Skeletal muscle cell (primary cell): ENCODE measurements around the gene INTS3.
"Not testable (repeated sequence)": the region's sequence is repeated elsewhere in the genome, so short reads cannot be mapped to it uniquely, and the experiment has no call there.

Source experiments
- DNase-seq: peaks from one replicate; pipeline ENCODE4 v3.0.0-alpha.2; 2010; ENCODE audit warnings: low read depth
- H3K4me3 ChIP-seq: 2 replicates; pipeline ENCODE4 v1.5.1; 2011; ENCODE audit warnings: low read depth, mild to moderate bottlenecking, control low read depth, low read length, moderate library complexity

Gene INTS3

DNA sequence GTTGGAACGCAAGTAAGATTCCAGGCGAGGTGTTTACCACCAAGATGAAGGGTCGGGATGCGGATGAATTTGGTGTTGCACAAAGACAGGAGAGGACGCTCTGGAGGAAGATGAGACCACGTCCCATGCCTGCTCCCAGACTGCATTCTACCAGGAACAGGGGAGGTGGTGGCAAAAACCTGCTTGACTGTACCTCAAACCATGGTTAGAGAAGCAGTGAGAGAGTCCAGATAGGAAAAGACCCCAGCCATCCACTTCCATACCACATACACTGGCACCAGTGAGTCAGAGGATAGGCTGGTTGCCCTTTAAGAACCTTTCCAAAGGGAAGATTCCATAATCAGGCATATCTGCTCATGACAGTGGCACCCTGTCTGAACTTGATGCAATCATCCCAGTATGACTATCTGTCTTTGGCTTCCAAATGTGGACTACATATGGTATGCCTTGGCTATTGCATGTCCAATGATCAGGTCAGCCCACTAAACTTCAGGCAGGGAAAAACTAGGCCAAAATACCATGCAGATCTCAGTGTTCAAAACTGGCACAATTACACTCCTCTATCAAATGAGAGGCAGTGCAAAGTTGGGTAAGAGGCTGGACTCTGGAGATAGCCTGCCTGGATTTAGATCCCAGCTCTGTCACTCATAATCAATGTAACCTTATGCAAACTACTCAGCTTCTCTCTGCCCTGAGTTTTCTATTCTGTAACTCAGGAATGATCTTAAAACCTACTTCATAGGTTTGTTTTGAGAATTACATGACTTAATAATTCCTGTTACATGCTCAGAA is 28.7 kb upstream of the INTS3 start:
- no peak for DNase-seq

GRCh38 chr1:153699768-153700167 is 28.1 kb upstream of the INTS3 start:
- no peak overlapping the region for H3K4me3 ChIP-seq
- no peak for DNase-seq

More for the DNA sequence above, 28.7 kb upstream of the INTS3 start:
- H3K4me3 ChIP-seq, result no peak overlapping the region

DNA sequence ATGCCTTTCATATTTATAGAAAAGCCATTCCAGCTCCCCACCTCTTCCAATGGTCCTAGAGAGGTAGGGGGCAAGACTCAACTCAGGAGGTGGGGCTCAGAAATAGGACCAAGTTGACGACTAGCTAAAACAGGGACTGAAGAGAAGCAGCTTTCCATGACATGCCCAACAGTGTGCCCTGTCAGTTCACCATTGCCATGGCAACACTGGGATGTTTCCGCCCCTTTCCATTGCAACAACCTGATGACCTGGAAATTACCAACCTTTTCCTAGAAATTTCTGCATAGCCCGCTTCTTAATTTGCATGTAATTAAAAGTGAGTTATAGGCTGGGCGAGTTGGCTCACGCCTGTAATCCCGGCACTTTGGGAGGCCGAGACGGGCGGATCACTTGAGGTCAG is 22.4 kb upstream of the INTS3 start:
- no peak overlapping the region for H3K4me3 ChIP-seq
- DNase-seq, result no peak

GRCh38 chr1:153711026-153711425 is 16.8 kb upstream of the INTS3 start:
- no peak for DNase-seq
- H3K4me3 ChIP-seq, result no peak overlapping the region

- DNase-seq, H3K4me3 ChIP-seq: not testable (repeated sequence)
These were observed 11.6 kb upstream of the INTS3 start for GRCh38 chr1:153716211-153716610.

DNA sequence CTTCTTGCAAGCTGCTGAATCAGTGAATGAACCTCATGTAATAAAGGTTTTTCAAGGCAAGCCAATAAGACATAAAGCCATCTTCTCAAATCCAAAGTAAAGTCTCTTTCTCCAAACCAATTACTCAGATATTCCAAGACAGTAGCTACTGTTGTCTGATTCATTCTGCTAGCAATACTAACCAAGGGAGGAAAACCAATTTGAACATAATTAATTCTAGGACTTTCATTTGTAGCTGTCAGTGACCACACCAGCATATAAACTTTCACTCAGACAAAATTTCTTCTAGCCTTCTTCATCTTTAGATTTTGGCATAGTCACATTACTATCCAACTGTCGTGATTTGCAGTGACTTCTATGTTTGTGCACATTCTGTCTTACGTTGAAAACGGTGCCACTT is 10.5 kb upstream of the INTS3 start:
- H3K4me3 ChIP-seq, result no peak overlapping the region
- DNase-seq, result no peak

DNA sequence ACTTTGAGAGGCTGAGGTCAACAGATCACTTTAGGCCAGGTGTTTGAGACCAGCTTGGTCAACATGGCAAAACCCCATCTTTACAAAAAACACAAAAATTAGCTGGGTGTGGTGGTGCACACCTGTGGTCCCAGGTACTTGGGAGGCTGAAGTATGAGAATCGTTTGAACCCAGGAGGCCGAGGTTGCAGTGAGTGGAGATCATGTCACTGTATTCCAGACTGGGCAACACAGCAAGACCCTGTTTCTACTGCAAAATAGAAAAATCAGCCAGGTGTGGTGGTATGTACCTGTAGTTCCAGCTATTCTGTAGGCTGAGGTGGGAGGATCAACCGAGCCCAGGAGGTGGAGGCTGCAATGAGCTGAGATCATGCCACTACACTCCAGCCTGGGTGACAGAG is 4.2 kb upstream of the INTS3 start:
- no peak overlapping the region for H3K4me3 ChIP-seq
- DNase-seq, result no peak

GRCh38 chr1:153724634-153725033 is 3.2 kb upstream of the INTS3 start:
- not testable (repeated sequence) for DNase-seq, H3K4me3 ChIP-seq

DNA sequence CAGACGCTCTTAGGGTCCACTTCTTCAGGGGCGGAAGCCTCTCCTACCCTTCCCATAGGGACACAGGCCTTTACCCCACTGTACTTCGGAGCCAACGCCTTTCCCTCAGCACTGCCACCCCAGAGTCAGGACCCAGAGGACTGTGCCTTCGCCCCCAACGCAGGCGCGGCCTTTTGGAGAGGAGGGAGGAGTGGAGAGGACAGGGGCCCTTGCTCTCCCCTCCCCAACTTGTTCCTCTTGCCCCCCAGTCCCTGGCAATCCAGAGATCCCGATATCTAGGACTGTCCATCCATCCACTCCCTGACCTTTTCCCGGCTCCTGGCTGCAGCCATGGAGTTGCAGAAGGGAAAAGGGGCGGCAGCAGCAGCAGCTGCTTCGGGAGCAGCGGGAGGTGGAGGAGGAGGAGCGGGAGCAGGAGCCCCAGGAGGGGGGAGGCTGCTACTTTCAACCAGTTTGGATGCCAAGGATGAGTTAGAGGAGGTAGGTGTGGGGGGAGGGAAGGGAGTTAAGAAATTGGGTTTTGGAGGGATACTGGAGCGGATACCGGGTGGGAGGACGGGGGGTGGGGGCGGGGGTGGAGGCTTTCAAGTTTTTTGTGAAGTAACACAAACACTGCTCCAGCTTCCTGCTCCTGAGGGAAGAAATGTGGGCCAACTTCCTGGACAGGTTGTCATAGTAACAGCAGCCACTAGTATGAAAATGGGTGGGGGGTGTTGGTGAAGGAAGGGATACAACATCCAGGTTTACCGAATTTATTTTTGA is 636 bp downstream of the INTS3 start:
- DNase-seq, result no peak
- H3K4me3 ChIP-seq, result peak overlapping the region; percentile 99

DNA sequence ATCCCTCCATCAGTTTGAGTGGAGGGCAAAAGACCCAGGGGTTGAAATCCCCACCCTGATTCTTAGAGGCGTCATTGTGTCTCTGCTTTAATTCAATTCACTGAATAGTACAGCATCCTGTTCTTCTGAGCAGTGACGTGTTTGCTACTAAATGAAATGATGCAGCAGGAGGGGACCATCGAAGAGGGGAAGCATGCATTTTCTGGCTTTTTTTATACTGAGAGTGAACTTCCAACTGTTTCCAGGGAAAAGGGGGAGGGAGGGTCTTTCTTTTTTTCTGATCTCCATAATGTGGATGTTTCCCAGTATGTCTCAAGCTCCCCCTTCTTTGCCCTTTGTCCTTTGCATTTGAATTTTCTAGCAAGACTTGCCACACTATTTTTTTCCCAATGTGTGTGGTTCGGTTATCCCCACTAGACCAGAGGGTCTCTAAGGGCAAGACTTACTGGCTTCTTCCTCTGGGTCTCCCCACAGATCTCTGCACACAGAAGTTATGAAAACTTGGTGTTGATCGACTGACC is 2.7 kb downstream of the INTS3 start:
- H3K4me3 ChIP-seq, result no peak overlapping the region
- no peak for DNase-seq

- H3K4me3 ChIP-seq, result no peak overlapping the region
These were observed 6.1 kb downstream of the INTS3 start for GRCh38 chr1:153733970-153734369.

DNA sequence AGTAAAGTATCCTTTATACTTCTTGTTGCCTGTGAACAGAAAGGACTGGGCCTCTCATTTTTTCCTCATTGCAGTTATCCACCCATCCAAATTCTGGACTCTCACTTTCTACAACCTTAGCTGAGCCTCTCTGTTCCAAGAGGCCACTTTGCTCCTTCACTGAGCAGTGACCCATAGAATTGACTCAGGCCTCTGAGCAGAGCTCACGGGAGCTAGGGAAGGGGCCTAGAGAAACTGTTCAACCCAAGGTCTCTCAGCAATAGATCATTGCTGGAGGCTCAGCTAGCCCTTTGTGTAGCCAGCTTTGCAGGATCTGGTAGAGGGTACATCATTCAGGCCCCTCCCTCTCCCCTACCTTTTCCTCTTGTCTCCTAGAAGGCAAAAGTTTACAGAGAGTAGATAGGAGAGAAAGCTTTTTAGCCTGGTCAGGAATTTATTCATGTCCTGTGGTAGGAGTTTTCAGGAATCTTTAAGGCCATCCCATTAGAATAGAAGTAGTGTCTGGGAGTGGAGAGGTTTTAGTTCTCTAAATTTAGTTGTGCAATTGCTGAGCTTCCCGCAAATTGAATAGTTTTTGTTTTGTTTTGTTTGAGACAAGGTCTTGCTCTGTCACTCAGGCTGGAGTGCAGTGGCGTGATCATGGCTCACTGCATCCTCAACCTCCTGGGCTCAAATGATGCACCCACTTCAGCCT is 6.7 kb downstream of the INTS3 start:
- no peak for DNase-seq

More at GRCh38 chr1:153733970-153734369, 6.1 kb downstream of the INTS3 start:
- no peak for DNase-seq

GRCh38 chr1:153735090-153735420 is 7.2 kb downstream of the INTS3 start:
- no peak overlapping the region for H3K4me3 ChIP-seq

More for the DNA sequence above, 6.7 kb downstream of the INTS3 start:
- no peak overlapping the region for H3K4me3 ChIP-seq

GRCh38 chr1:153741986-153742385 is 14.1 kb downstream of the INTS3 start:
- H3K4me3 ChIP-seq, result no peak overlapping the region
- DNase-seq, result no peak

More at GRCh38 chr1:153735090-153735420, 7.2 kb downstream of the INTS3 start:
- no peak for DNase-seq

- DNase-seq, result no peak
- no peak overlapping the region for H3K4me3 ChIP-seq
These were observed 14.7 kb downstream of the INTS3 start for GRCh38 chr1:153742411-153743142.

GRCh38 chr1:153745417-153745816 is 17.6 kb downstream of the INTS3 start:
- DNase-seq, result no peak
- H3K4me3 ChIP-seq, result no peak overlapping the region

DNA sequence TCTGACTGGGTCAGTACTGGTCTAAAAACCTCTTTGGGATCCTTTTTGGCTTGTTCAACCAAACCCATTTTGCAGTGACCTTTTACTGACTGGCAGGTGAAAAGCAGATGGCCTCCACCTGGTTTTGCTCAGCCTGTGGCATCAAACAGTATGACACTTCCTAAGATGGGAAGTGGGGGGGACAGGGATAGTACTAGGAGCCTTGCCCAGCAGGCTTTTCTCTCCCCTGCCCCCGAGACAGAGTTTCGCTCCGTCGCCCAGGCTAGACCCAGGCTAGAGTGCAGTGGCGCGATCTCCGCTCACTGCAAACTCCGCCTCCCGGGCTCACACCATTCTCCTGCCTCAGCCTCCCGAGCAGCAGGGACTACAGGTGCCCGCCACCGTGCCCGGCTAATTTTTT is 18.3 kb downstream of the INTS3 start:
- no peak overlapping the region for H3K4me3 ChIP-seq
- DNase-seq, result no peak

DNA sequence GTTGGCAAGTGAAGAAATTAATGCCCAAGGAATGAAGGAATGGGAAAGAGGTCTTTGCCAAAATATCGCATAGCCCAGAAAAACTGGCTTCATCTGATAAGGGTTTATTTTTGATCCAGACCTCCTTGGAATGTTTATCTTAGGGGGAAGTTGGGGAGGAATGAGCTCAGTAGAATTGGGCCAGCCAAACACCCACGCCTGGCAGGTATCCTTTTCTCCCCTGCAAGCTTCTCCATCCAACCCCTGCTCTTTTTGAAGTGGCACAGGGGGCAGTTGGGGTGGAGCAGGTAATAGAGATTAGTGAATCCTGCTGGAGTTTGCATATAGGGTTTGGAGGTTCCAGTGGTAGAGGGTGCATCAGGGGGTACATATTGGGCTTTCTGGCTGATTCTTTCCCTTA is 21.1 kb downstream of the INTS3 start:
- H3K4me3 ChIP-seq, result no peak overlapping the region
- no peak for DNase-seq

GRCh38 chr1:153749408-153750005 is 21.7 kb downstream of the INTS3 start:
- DNase-seq, result peak; percentile 34

More at GRCh38 chr1:153749408-153750005, 21.7 kb downstream of the INTS3 start:
- no peak overlapping the region for H3K4me3 ChIP-seq
